Common myeloid progenitor, CD34-positive (primary cell): ENCODE data around the gene BCO2.
"Not testable (repeated sequence)": the region's sequence is repeated elsewhere in the genome, so short reads cannot be mapped to it uniquely, and the experiment has no call there.

Source experiments
- CTCF ChIA-PET: fragments of 350-600 bp; sonication (Branson Sonifier 250); formaldehyde crosslinking; loops from one replicate; lab custom pipeline; 2021; ENCODE audit warnings: antibody characterized with exemption; lab: Charles Lee
- POLR2A ChIA-PET: fragments of 350-600 bp; sonication (Branson Sonifier 250); formaldehyde crosslinking; loops from one replicate; lab custom pipeline; 2021; ENCODE audit warnings: antibody characterized with exemption; lab: Charles Lee
- DNase-seq, 3 donors: peaks; one replicate each; pipeline versions ENCODE4 v3.0.0 to v3.0.0-alpha.2; 2013
- H3K27ac ChIP-seq, 2 experiments: 1 replicate in 1 of 2; 2 replicates in 1 of 2; pipeline ENCODE4 v1.7.0; 2013; ENCODE audit warnings: inconsistent platforms in 2 of 2, low read length in 2 of 2, mild to moderate bottlenecking in 2 of 2, low read depth in 1 of 2, moderate library complexity in 1 of 2; ENCODE audit not compliant: severe bottlenecking in 2 of 2, insufficient read depth in 1 of 2, poor library complexity in 1 of 2
- H3K27me3 ChIP-seq, 5 experiments: replicated peaks in 2 of 5; 1 replicate in 3 of 5; 2 replicates in 2 of 5; pipeline versions ENCODE4 v1.6.1 to v1.7.0; 2013; ENCODE audit warnings: low read length in 4 of 5, mild to moderate bottlenecking in 2 of 5, moderate library complexity in 2 of 5, inconsistent platforms in 1 of 5; ENCODE audit not compliant: insufficient read depth in 5 of 5, control insufficient read depth in 4 of 5
- H3K36me3 ChIP-seq, 4 experiments: 1 replicate in 2 of 4; 2 replicates in 2 of 4; pipeline versions ENCODE4 v1.6.1 to v1.7.0; 2013; ENCODE audit warnings: low read length in 3 of 4, control low read depth in 1 of 4, mild to moderate bottlenecking in 1 of 4; ENCODE audit not compliant: control insufficient read depth in 4 of 4, insufficient read depth in 4 of 4
- H3K4me1 ChIP-seq, 4 experiments: 1 replicate in 3 of 4; 2 replicates in 1 of 4; pipeline versions ENCODE4 v1.6.1 to v1.7.1; 2013; ENCODE audit warnings: low read length in 3 of 4, mild to moderate bottlenecking in 3 of 4, control low read depth in 1 of 4, inconsistent platforms in 1 of 4, moderate library complexity in 1 of 4; ENCODE audit not compliant: control insufficient read depth in 4 of 4, insufficient read depth in 4 of 4; ENCODE audit errors: control extremely low read depth in 1 of 4
- H3K4me3 ChIP-seq, 7 experiments: 1 replicate in 4 of 7; 2 replicates in 3 of 7; pipeline versions ENCODE4 v1.5.1 to v1.7.0; 2013; ENCODE audit warnings: mild to moderate bottlenecking in 7 of 7, low read length in 6 of 7, moderate library complexity in 6 of 7, inconsistent platforms in 2 of 7, low read depth in 2 of 7, control low read depth in 1 of 7; ENCODE audit not compliant: insufficient read depth in 4 of 7, control insufficient read depth in 1 of 7; ENCODE audit errors: extremely low read depth in 1 of 7
- H3K9me3 ChIP-seq, 5 experiments: 1 replicate in 4 of 5; 2 replicates in 1 of 5; pipeline versions ENCODE4 v1.6.1 to v1.7.1; 2013; ENCODE audit warnings: low read length in 4 of 5, mild to moderate bottlenecking in 2 of 5, inconsistent platforms in 1 of 5, low read depth in 1 of 5, moderate library complexity in 1 of 5; ENCODE audit not compliant: control insufficient read depth in 4 of 5, insufficient read depth in 2 of 5; ENCODE audit errors: control extremely low read depth in 1 of 5
- WGBS: methylation state at CpG from one replicate; pipeline ENCODE4 v1.1.5; 2013; ENCODE audit not compliant: insufficient coverage; 5-methylcytosine and 5-hydroxymethylcytosine counted together

Gene BCO2

DNA sequence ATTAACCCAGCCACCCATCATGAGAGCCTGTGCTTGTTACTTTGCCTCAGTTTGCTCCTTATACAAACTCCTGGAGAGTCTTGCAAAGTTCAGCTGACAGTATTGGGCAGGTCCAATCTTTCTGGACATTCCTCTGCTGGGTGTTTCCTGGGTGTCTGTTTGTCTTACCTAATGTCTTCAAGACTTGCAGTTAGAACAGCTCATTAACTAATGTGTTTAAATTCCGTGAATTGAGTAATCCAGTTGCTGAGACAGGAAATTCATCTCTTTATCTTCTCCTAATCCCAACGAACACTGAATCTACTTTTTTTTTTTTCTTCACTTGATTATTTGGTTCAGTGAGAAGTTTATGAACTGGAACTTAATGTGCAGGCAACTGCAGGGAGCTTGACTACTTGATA is 20.6 kb downstream of the BCO2 start:
- ChIA-PET POLR2A (no interaction called here), CTCF (interaction anchor here (0.6 to 1.3 kb wide), 4 partner anchors 42 to 93 kb away, joined by 3 to 5 read pairs (median 3); no protein-coding TSS in a partner anchor)
- Histone ChIP-seq H3K9me3 (no peaks in the 10 kb centered on the region), H3K4me3 (no peak overlapping the region), H3K4me1 (peaks cover 0 to 22% (median 14%) of the 10 kb centered on the region in 4 experiments), H3K27ac (no peak overlapping the region), H3K36me3 (no peaks in the 10 kb centered on the region), H3K27me3 (no peaks in the 10 kb centered on the region)
- WGBS = no CpG with 5 or more reads among the region's 2 CpGs
- DNase-seq = no peak

DNA sequence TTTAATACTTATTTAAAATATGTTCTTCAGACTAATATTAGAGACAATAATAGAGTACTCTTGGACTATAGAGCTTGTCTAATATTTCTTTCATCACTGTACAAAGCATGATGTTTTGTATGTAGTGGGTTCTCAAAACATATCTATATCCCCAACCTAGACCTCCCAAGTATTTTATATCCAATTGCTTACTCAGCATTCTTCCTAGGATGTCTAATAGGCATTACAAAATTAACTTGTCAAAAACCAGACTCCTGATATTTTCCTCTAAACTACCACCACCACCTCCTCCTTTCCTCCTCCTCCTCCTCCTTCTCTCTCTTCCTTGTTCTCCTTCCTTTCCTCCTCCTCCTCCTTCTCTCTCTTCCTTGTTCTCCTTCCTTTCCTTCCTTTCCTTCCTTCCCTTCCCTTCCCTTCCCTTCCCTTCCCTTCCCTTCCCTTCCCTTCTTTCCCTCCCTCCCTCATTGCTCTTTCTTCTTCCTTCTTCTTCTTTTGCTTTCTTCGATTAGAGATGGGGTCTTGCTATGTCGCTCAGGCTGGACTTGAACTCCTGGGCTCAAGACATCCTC is 21.3 kb downstream of the BCO2 start:
- ChIA-PET CTCF (interaction anchor here (0.6 to 1.2 kb wide), 3 partner anchors 43 to 84 kb away, joined by 3 read pairs; no protein-coding TSS in a partner anchor), POLR2A (no interaction called here)
- Histone ChIP-seq H3K4me3 (no peak overlapping the region), H3K9me3 (no peaks in the 10 kb centered on the region), H3K27me3 (no peaks in the 10 kb centered on the region), H3K4me1 (peaks cover 0 to 22% (median 14%) of the 10 kb centered on the region in 4 experiments), H3K27ac (no peak overlapping the region), H3K36me3 (no peaks in the 10 kb centered on the region)
- DNase-seq = no peak
- 100% methylated on average over 2 of the region's 2 CpGs for WGBS

DNA sequence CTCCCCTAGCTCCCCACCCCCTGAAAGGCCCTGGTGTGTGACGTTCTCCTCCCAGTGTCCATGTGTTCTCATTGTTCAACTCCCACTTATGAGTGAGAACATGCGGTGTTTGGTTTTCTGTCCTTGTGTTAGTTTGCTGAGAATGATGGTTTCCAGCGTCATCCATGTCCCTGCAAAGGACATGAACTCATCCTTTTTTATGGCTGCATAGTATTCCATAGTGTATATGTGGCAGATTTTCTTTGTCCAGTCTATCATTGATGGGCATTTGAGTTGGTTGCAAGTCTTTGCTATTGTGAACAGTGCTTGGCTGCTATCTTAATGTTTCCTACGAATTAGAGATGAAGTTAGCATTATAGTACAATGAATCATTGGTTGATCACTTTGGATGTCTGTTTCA is 23.8 kb downstream of the BCO2 start:
- CTCF ChIA-PET = interaction anchor here (1.4 to 1.9 kb wide), 4 partner anchors 9 to 20 kb away, joined by 4 to 7 read pairs (median 5); no protein-coding TSS in a partner anchor
- no CpG with 5 or more reads among the region's 4 CpGs for WGBS

DNA sequence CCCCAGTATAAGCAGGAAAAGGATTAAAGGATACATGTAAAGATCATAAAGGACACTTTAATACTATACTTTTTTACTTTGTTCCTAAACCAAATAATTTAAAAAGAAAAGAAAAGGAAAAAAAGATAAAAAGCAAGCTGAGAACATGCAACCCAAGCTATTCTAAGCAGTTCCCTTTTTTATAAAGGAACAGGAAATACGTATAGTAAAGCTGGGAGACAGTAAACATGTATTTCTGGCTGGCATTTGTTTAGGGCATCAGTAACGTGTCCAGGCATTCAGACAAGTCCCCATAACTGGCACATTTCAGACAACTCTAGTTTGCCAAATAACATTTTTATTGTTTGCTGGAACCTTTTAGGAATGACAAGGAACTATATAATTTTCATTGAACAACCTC is 24.9 kb downstream of the BCO2 start:
- Histone ChIP-seq H3K4me1 (peaks cover 0 to 16% (median 11%) of the 10 kb centered on the region in 4 experiments), H3K27ac (peak overlapping the region in 1 of 2 experiments; percentile 51), H3K27me3 (no peaks in the 10 kb centered on the region), H3K9me3 (no peaks in the 10 kb centered on the region), H3K4me3 (peak overlapping the region in 3 of 7 experiments; percentile 13 to 24 (median 16)), H3K36me3 (no peaks in the 10 kb centered on the region)
- WGBS = no CpG with 5 or more reads among the region's 2 CpGs
- ChIA-PET CTCF (interaction anchor here (1.2 to 2.0 kb wide), 6 partner anchors 11 to 82 kb away, joined by 4 to 7 read pairs (median 4); no protein-coding TSS in a partner anchor), POLR2A (no interaction called here)
- peak in 2 of 3 donors; percentile 36 to 39 for DNase-seq

More for the DNA sequence above, 23.8 kb downstream of the BCO2 start:
- DNase-seq, H3K9me3 ChIP-seq, H3K36me3 ChIP-seq, POLR2A ChIA-PET, H3K27me3 ChIP-seq, H3K4me3 ChIP-seq, H3K27ac ChIP-seq: not testable (repeated sequence)
- peaks cover 0 to 16% (median 11%) of the 10 kb centered on the region in 4 experiments for H3K4me1 ChIP-seq

DNA sequence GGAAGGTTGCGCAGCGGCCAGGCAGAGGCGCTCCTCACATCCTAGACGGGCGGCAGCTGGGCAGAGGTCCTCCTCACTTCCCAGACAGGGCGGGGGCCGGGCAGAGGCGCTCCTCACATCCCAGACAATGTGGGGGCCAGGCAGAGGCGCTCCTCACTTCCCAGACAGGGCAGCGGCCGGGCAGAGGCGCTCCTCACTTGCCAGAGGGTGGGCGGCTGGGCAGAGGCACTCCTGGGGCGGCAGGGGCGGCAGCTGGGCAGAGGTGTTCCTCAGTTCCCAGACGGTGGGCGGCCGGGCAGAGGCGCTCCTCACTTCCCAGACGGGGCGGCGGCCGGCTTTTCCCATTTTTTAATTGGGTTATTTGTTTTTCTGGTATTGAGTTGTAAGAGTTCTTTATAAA is 30.8 kb downstream of the BCO2 start:
- Histone ChIP-seq H3K27me3 (peaks cover 0 to 2% (median 0%) of the 10 kb centered on the region in 5 experiments), H3K9me3 (no peaks in the 10 kb centered on the region), H3K4me3 (no peak overlapping the region), H3K36me3 (no peaks in the 10 kb centered on the region), H3K27ac (no peak overlapping the region), H3K4me1 (peaks cover 0 to 3% (median 0%) of the 10 kb centered on the region in 4 experiments)
- WGBS = 91% methylated on average over 19 of the region's 23 CpGs
- no peak for DNase-seq
- CTCF ChIA-PET = interaction anchor here (1.3 kb wide), 1 partner anchor 74 kb away, joined by 5 read pairs; no protein-coding TSS in a partner anchor
- POLR2A ChIA-PET = no interaction called here

DNA sequence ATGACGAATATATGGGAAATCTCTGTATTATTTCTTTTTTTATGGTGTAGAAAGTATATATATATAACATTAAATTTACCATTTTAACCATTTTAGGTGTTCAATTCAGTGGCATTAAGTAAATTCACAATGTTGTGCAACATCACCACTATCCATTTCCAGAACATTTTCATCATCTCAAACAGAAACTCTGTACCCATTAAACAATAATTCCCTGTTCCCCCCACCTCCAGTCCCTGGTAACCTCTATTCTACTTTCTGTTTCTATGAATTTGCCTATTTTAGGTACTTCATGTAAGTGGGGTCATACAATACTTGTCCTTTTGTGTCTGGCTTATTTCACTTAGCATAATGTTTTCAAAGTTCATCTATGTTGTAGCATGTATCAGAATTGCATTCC is 35.6 kb downstream of the BCO2 start:
- Histone ChIP-seq H3K27ac (no peak overlapping the region), H3K27me3 (peaks cover 0 to 2% (median 0%) of the 10 kb centered on the region in 5 experiments), H3K4me1 (peaks cover 3 to 19% (median 5%) of the 10 kb centered on the region in 4 experiments), H3K36me3 (no peaks in the 10 kb centered on the region), H3K4me3 (no peak overlapping the region), H3K9me3 (no peaks in the 10 kb centered on the region)
- ChIA-PET CTCF (no interaction called here), POLR2A (no interaction called here)
- no peak for DNase-seq
- no CpG with 5 or more reads among the region's 1 CpG for WGBS

DNA sequence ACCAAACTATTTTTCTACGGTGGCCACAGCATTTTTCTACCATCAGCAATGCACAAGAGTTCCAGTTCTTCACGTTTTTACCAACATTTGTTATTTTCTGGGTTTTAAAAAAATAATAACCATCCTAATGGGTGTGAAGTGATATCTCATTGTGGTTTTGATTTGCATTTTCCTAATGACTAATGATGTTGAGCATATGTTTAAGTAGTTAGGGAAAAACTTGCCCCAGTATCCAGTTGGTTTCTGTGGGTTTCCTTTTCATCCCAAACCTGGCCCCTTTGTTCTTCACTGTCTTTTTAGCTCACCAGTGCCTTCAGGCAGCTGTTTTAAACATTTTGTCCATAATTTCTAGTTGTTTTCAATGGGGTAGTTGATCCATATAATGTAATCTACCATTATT is 36.2 kb downstream of the BCO2 start:
- no peaks in the 10 kb centered on the region for H3K36me3 ChIP-seq
- WGBS = no CpG with 5 or more reads among the region's 2 CpGs
- DNase-seq = peak in 1 of 3 donors; percentile 81
- H3K4me3 ChIP-seq = peak overlapping the region in 1 of 7 experiments; percentile 30
- CTCF ChIA-PET = interaction anchor here (1.2 to 1.5 kb wide), 2 partner anchors 10 to 12 kb away, joined by 3 to 4 read pairs; no protein-coding TSS in a partner anchor
- peaks cover 3 to 19% (median 5%) of the 10 kb centered on the region in 4 experiments for H3K4me1 ChIP-seq
- peaks cover 0 to 2% (median 0%) of the 10 kb centered on the region in 5 experiments for H3K27me3 ChIP-seq
- no peak overlapping the region for H3K27ac ChIP-seq
- no peaks in the 10 kb centered on the region for H3K9me3 ChIP-seq
- POLR2A ChIA-PET = no interaction called here
